B cell (primary cell): ENCODE data around the gene RFX4. TPM values are rescaled to one million over a fixed set of nuclear protein-coding genes. Genes with fewer than 3 reads are reported as not detected.

Experiments
- ATAC-seq: fragments of 200-7000 bp; cut with Tn5 transposase; one replicate; pipeline ENCODE4 v1.10.0; 2021; ENCODE audit warnings: low read depth, mild to moderate bottlenecking, moderate number of reproducible peaks, moderate library complexity
- CTCF ChIA-PET: fragments of 350-600 bp; sonication (Branson Sonifier 250); formaldehyde crosslinking; loops from one replicate; lab custom pipeline; 2021; ENCODE audit warnings: antibody characterized with exemption, inconsistent platforms; lab: Charles Lee
- POLR2A ChIA-PET: fragments of 350-600 bp; sonication (Branson Sonifier 250); formaldehyde crosslinking; loops from one replicate; lab custom pipeline; 2021; ENCODE audit warnings: antibody characterized with exemption; lab: Charles Lee
- DNase-seq: peaks from one replicate; pipeline ENCODE4 v3.0.0; 2013
- H2AFZ ChIP-seq: 2 replicates; pipeline ENCODE4 v1.6.1; 2012; ENCODE audit warnings: mild to moderate bottlenecking, low read depth, low read length; ENCODE audit not compliant: insufficient read depth, poor library complexity, severe bottlenecking
- H3K27ac ChIP-seq, 2 donors: 1 replicate in 1 of 2; 2 replicates in 1 of 2; pipeline ENCODE4 v1.5.1; 2012 to 2013; ENCODE audit warnings: low read length in 2 of 2, mild to moderate bottlenecking in 2 of 2, moderate library complexity in 1 of 2
- H3K27me3 ChIP-seq, 4 experiments: fragments of 200-600 bp in 1 of 4; sonication (generic) in 1 of 4; replicated peaks in 1 of 4; 1 replicate in 2 of 4; 2 replicates in 2 of 4; pipeline versions ENCODE4 v1.6.1 to v1.7.0; 2013 to 2016; ENCODE audit warnings: low read length in 3 of 4, mild to moderate bottlenecking in 2 of 4, mixed read lengths in 1 of 4, moderate library complexity in 1 of 4; ENCODE audit not compliant: insufficient read depth in 4 of 4, control insufficient read depth in 3 of 4; ENCODE audit errors: control extremely low read depth in 1 of 4
- H3K36me3 ChIP-seq, 2 experiments: replicated peaks in 1 of 2; 1 replicate in 1 of 2; 2 replicates in 1 of 2; pipeline versions ENCODE4 v1.6.1 to v1.7.1; 2013; ENCODE audit warnings: low read length in 1 of 2; ENCODE audit not compliant: insufficient read depth in 2 of 2, control insufficient read depth in 1 of 2; ENCODE audit errors: control extremely low read depth in 1 of 2, extremely low read depth in 1 of 2
- H3K4me1 ChIP-seq, 2 donors: fragments of 200-600 bp in 1 of 2; sonication (generic) in 1 of 2; 1 replicate in 1 of 2; 2 replicates in 1 of 2; pipeline versions ENCODE4 v1.5.1 to v1.6.1; 2013 to 2017; ENCODE audit warnings: low read length in 2 of 2; ENCODE audit not compliant: control insufficient read depth in 2 of 2, insufficient read depth in 2 of 2
- H3K4me2 ChIP-seq: replicated peaks from 2 replicates; pipeline ENCODE3; 2012; ENCODE audit warnings: mild to moderate bottlenecking, low read depth, low read length; ENCODE audit not compliant: poor library complexity, severe bottlenecking
- H3K4me3 ChIP-seq, 5 experiments: fragments of 200-600 bp in 1 of 5; sonication (generic) in 1 of 5; 1 replicate in 3 of 5; 2 replicates in 2 of 5; pipeline versions ENCODE4 v1.5.1 to v1.7.0; 2011 to 2016; ENCODE audit warnings: low read length in 4 of 5, mild to moderate bottlenecking in 4 of 5, low read depth in 2 of 5, control low read depth in 1 of 5, moderate library complexity in 1 of 5; ENCODE audit not compliant: insufficient read depth in 1 of 5; ENCODE audit errors: control extremely low read depth in 1 of 5, extremely low read depth in 1 of 5
- H3K79me2 ChIP-seq: fragments of 200-600 bp; sonication (generic); one replicate; pipeline ENCODE4 v1.6.0; 2016; ENCODE audit warnings: low read length; ENCODE audit not compliant: control insufficient read depth, insufficient read depth
- H3K9ac ChIP-seq: fragments of 200-600 bp; sonication (generic); 2 replicates; pipeline ENCODE4 v1.6.1; 2017; ENCODE audit warnings: mild to moderate bottlenecking, low read length, moderate library complexity
- H3K9me3 ChIP-seq, 3 donors: one replicate each; pipeline versions ENCODE4 v1.6.1 to v1.7.1; 2013; ENCODE audit warnings: low read length in 2 of 3; ENCODE audit not compliant: control insufficient read depth in 2 of 3, insufficient read depth in 1 of 3; ENCODE audit errors: control extremely low read depth in 1 of 3
- H4K20me1 ChIP-seq: 2 replicates; pipeline ENCODE4 v1.6.0; 2012; ENCODE audit warnings: mild to moderate bottlenecking, low read length; ENCODE audit not compliant: insufficient read depth, control insufficient read depth, poor library complexity, severe bottlenecking
- H3K27ac Mint-ChIP-seq: one replicate; pipeline ENCODE4 v1.8.0; 2021; ENCODE audit warnings: mixed read lengths
- H3K27me3 Mint-ChIP-seq: one replicate; pipeline ENCODE4 v1.8.0; 2021; ENCODE audit warnings: mixed read lengths
- H3K4me1 Mint-ChIP-seq: one replicate; pipeline ENCODE4 v1.8.0; 2021; ENCODE audit warnings: mixed read lengths
- H3K4me3 Mint-ChIP-seq: one replicate; pipeline ENCODE4 v1.8.0; 2021; ENCODE audit warnings: mixed read lengths
- H3K9me3 Mint-ChIP-seq: one replicate; pipeline ENCODE4 v1.8.0; 2022; ENCODE audit warnings: mixed read lengths; ENCODE audit not compliant: insufficient read depth
- CTCF ChIP-seq: fragments of 200-600 bp; IDR thresholded peaks from one replicate; pipeline ENCODE4 v1.8.0; 2022; ENCODE audit warnings: antibody characterized with exemption, mild to moderate bottlenecking
- EZH2 ChIP-seq: IDR thresholded peaks from 2 replicates; pipeline ENCODE4 v1.6.1; 2012; ENCODE audit warnings: borderline replicate concordance, low read depth, mild to moderate bottlenecking, moderate library complexity, low read length; ENCODE audit not compliant: insufficient read depth, poor library complexity, severe bottlenecking
- WGBS: methylation state at CpG from one replicate; pipeline ENCODE4 v1.1.5; 2013; ENCODE audit warnings: missing lambda C conversion rate; ENCODE audit not compliant: insufficient coverage; 5-methylcytosine and 5-hydroxymethylcytosine counted together
- intact Hi-C: fragments of 100-400 bp; cut with micrococcal nuclease; formaldehyde crosslinking; loops from one replicate; pipeline ENCODE4 v1.10.0; 2022
- polyA plus RNA-seq: library from polyadenylated mRNA; depleted of rRNA; stranded (reverse); fragments of >200 nt; gene quantifications from 2 replicates; pipeline ENCODE4 v1.2.3, GENCODE V29; 2012
- total RNA-seq, 2 donors: library from RNA; stranded (reverse); fragments of 120-200 nt in 1 of 2; gene quantifications; 1 replicate in 1 of 2; 2 replicates in 1 of 2; pipeline versions ENCODE4 v1.2.3 to v1.2.4, GENCODE V29; 2013 to 2022

The RFX4 gene
- total and polyA plus RNA-seq, 2 donors (not counting 1 experiment from before 2014, with no cell fraction given): not detected

GRCh38 chr12:106585521-106586277 is 2.9 kb downstream of the RFX4 start:
- Histone ChIP-seq H4K20me1 (no peaks in the 10 kb centered on the region), H3K4me1 (peaks cover 11 to 15% of the 10 kb centered on the region in 2 donors), H3K9me3 (peaks cover 0 to 19% (median 0%) of the 10 kb centered on the region in 3 donors), H3K79me2 (no peaks in the 10 kb centered on the region), H3K36me3 (no peaks in the 10 kb centered on the region), H3K4me3 (no peak overlapping the region), H2AFZ (no peak overlapping the region), H3K9ac (no peak overlapping the region), H3K27ac (no peak overlapping the region), H3K4me2 (no peak overlapping the region), H3K27me3 (peaks cover 0 to 90% (median 40%) of the 10 kb centered on the region in 4 experiments)
- ChIA-PET POLR2A (no interaction called here), CTCF (no interaction called here)
- Mint-ChIP-seq H3K27me3 (peaks cover 62% of the 10 kb centered on the region), H3K4me1 (peaks cover 16% of the 10 kb centered on the region), H3K4me3 (no peak overlapping the region), H3K9me3 (no peaks in the 10 kb centered on the region), H3K27ac (no peak overlapping the region)
- no peak for TF ChIP-seq EZH2
- no peak for TF ChIP-seq CTCF
- intact Hi-C loops: no loop called here
- DNase-seq (no peak), ATAC-seq (no peak)
- 3% methylated on average over 59 of the region's 63 CpGs for WGBS

- Histone ChIP-seq H4K20me1 (no peaks in the 10 kb centered on the region), H3K36me3 (no peaks in the 10 kb centered on the region), H3K27ac (no peak overlapping the region), H3K4me1 (peaks cover 11 to 15% of the 10 kb centered on the region in 2 donors), H3K9ac (no peak overlapping the region), H3K27me3 (peaks cover 0 to 84% (median 37%) of the 10 kb centered on the region in 4 experiments), H3K4me3 (no peak overlapping the region), H3K9me3 (peaks cover 0 to 14% (median 0%) of the 10 kb centered on the region in 3 donors), H2AFZ (no peak overlapping the region), H3K4me2 (no peak overlapping the region), H3K79me2 (no peaks in the 10 kb centered on the region)
- Mint-ChIP-seq H3K4me1 (peaks cover 16% of the 10 kb centered on the region), H3K9me3 (no peaks in the 10 kb centered on the region), H3K27ac (no peak overlapping the region), H3K4me3 (no peak overlapping the region), H3K27me3 (peaks cover 58% of the 10 kb centered on the region)
- ATAC-seq (no peak), DNase-seq (no peak)
- CTCF ChIA-PET: no interaction called here
- TF ChIP-seq EZH2: no peak
- no peak for TF ChIP-seq CTCF
- POLR2A ChIA-PET: no interaction called here
- intact Hi-C loops: no loop called here
- 4% methylated on average over 29 of the region's 35 CpGs for WGBS
Measured at GRCh38 chr12:106586278-106586802, 3.5 kb downstream of the RFX4 start.
